Activated naive CD4-positive, alpha-beta T cell treated with anti-CD3 and anti-CD28 coated beads, Interleukin-2, amount 10 ng/mL, durations not matched to agents 7 days and 5 days (primary cell): Measurements from ENCODE around the gene GDI1.
A peak's percentile ranks its signal among the peaks of the same experiment; 100 is the strongest.
"Not testable (repeated sequence)": the region's sequence is repeated elsewhere in the genome, so short reads cannot be mapped to it uniquely, and the experiment has no call there.

Source experiments
- CTCF ChIA-PET: fragments of 350-600 bp; sonication (Branson Sonifier 250); formaldehyde crosslinking; loops from one replicate; lab custom pipeline; 2021; ENCODE audit warnings: antibody characterized with exemption; lab: Charles Lee
- DNase-seq: peaks from one replicate; pipeline ENCODE4 v3.0.0-alpha.2; 2020
- H3K27ac Mint-ChIP-seq: one replicate; pipeline ENCODE4 v1.8.0; 2021; ENCODE audit warnings: mild to moderate bottlenecking, moderate library complexity, mixed read lengths
- H3K27me3 Mint-ChIP-seq: one replicate; pipeline ENCODE4 v1.8.0; 2021; ENCODE audit warnings: mild to moderate bottlenecking, mixed read lengths
- H3K36me3 Mint-ChIP-seq: one replicate; pipeline ENCODE4 v1.8.0; 2021; ENCODE audit warnings: mixed read lengths
- H3K4me1 Mint-ChIP-seq: one replicate; pipeline ENCODE4 v1.8.0; 2021; ENCODE audit warnings: mixed read lengths
- H3K4me3 Mint-ChIP-seq: one replicate; pipeline ENCODE4 v1.8.0; 2021; ENCODE audit warnings: mild to moderate bottlenecking, moderate library complexity, mixed read lengths
- H3K9me3 Mint-ChIP-seq: one replicate; pipeline ENCODE4 v1.8.0; 2021; ENCODE audit warnings: mixed read lengths

Gene GDI1

DNA sequence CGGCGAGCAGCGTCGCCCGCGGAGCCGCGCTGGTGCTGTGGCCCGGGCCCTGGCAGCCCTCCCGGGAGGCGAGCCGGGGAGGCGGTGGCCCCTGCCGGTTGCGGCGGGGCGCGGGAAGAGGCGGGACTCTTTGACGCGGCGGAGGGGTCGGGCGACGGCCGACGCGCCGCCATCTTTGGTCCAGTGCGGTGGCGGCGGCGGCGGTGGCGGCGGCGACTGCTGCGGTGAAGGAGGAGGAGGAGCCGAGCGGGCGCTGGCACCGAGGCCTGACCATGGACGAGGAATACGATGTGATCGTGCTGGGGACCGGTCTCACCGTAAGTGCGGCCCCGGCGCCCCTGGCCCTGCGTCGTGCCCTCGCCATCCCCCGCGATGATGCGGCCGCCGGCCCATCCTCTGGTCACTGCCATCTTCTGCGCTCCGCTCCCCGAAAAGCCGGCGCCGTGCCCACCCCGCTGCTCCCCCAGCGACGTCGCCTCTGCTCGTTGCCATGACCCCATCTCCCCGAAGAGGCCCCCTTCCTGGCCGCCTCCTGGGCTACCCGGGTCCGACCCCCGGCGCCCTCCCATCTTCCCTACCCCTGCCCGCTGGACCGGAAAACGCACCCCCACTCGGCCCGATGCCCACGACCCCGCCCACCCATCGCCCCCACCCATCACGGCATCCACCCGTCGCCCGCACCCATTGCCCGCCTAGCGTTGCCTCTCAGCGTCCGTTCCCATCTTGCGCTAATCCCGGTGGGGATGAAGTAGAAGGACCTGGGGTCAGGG, at the start of gene GDI1:
Gene GDI1 (plus strand): TSS at position 172 of the 770 bp plus-strand sequence. CDS start 101 bp downstream, at position 273.
- Mint-ChIP-seq H3K27me3 (peaks cover 4% of the 10 kb centered on the region), H3K27ac (peak within 1 kb of the TSS; percentile 87), H3K4me3 (peak within 1 kb of the TSS; percentile 79), H3K36me3 (peaks cover 17% of the 10 kb centered on the region), H3K9me3 (no peaks in the 10 kb centered on the region), H3K4me1 (peaks cover 31% of the 10 kb centered on the region)
- CTCF ChIA-PET = no interaction called here
- peak; percentile 65 for DNase-seq

- H3K36me3 Mint-ChIP-seq, H3K27ac Mint-ChIP-seq, H3K4me1 Mint-ChIP-seq, H3K27me3 Mint-ChIP-seq, CTCF ChIA-PET, DNase-seq, H3K9me3 Mint-ChIP-seq, H3K4me3 Mint-ChIP-seq: not testable (repeated sequence)
Observed at GRCh38 chrX:154388094-154388493, 48.9 kb upstream of the GDI1 start.

- DNase-seq, H3K27me3 Mint-ChIP-seq, H3K4me3 Mint-ChIP-seq, H3K9me3 Mint-ChIP-seq, H3K4me1 Mint-ChIP-seq, H3K27ac Mint-ChIP-seq, CTCF ChIA-PET, H3K36me3 Mint-ChIP-seq: not testable (repeated sequence)
Observed at GRCh38 chrX:154388649-154389048, 48.3 kb upstream of the GDI1 start.

DNA sequence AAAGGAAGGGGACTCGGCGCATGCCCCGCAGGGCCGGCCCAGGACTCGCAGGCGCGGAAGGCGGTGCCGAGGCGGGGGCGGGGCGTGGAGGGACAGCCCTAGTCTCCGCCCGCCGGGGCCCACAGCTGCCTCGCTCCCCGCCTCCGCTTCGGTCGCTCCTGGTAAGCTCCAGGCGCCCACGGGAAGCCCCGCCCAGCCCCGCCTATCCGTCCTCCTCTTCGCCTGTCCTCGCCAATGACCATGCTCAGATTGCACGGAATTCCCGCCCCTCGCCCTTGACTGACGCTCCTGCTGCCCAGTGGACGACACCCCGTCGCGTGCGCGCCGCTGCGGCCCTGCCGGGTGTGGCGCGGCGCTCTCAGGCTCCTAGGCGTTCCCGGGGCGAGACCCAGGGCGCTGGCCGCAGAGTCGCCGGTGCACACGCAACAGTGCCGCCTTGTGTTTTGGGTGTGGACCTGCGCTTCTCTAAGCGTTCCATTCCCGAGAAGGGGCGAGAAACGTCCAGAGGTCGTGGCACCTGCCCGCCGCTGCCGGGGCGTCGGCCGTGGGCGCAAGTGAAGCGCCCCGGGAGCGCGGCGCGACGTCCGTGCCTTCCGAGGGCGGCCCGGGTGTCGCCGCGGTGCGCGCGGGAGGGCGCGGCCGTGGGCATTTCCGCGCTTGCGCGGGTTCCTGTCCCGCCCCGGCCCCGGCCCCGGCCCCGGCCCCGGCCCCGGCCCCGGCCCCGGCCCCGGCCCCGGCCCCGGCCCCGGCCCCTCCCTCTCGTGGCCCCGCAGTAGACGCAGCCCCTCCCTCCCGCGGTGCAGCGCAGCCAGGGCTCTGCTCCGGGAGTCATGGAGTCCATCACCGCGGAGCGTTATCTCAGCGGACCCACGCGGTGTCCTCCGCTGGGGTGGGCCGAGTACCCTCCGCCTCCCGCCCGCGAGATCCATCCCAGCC, 46.9 kb upstream of the GDI1 start:
- DNase-seq, H3K36me3 Mint-ChIP-seq, CTCF ChIA-PET, H3K4me1 Mint-ChIP-seq, H3K27ac Mint-ChIP-seq, H3K9me3 Mint-ChIP-seq, H3K4me3 Mint-ChIP-seq, H3K27me3 Mint-ChIP-seq: not testable (repeated sequence)

GRCh38 chrX:154396363-154396762, 40.6 kb upstream of the GDI1 start:
- H3K27me3 Mint-ChIP-seq, CTCF ChIA-PET, DNase-seq, H3K9me3 Mint-ChIP-seq: not testable (repeated sequence)
- Mint-ChIP-seq H3K27ac (peak overlapping the region; percentile 67), H3K4me1 (peaks cover 24% of the 10 kb centered on the region), H3K4me3 (peak overlapping the region; percentile 99), H3K36me3 (peaks cover 29% of the 10 kb centered on the region)

GRCh38 chrX:154396973-154397887, 39.7 kb upstream of the GDI1 start:
- CTCF ChIA-PET = interaction anchor here (1.5 kb wide), 1 partner anchor 384 kb away, joined by 3 read pairs; no protein-coding TSS in a partner anchor
- Mint-ChIP-seq H3K4me1 (peaks cover 24% of the 10 kb centered on the region), H3K27ac (peak overlapping the region; percentile 100), H3K9me3 (no peaks in the 10 kb centered on the region), H3K4me3 (peak overlapping the region; percentile 99), H3K27me3 (peaks cover 4% of the 10 kb centered on the region), H3K36me3 (peaks cover 30% of the 10 kb centered on the region)
- peak; percentile 72 for DNase-seq

- peak; percentile 93 for DNase-seq
- Mint-ChIP-seq H3K36me3 (peaks cover 30% of the 10 kb centered on the region), H3K27me3 (peaks cover 4% of the 10 kb centered on the region), H3K4me1 (peaks cover 24% of the 10 kb centered on the region), H3K4me3 (peak within 1 kb of the TSS; percentile 99), H3K9me3 (no peaks in the 10 kb centered on the region), H3K27ac (peak within 1 kb of the TSS; percentile 100)
- CTCF ChIA-PET = interaction anchor here (1.2 to 2.4 kb wide), 4 partner anchors 11 to 385 kb away, joined by 3 to 14 read pairs (median 3); partner anchors contain the start of gene DNASE1L1
Observed at GRCh38 chrX:154397888-154398667, 38.9 kb upstream of the GDI1 start, which contains the start of gene RPL10. TSS of gene RPL10 (plus strand) at chrX:154398377. CDS start at chrX:154398520, 143 bp downstream.

- H3K27me3 Mint-ChIP-seq = peaks cover 4% of the 10 kb centered on the region
- H3K4me1 Mint-ChIP-seq = peaks cover 24% of the 10 kb centered on the region
- peak; percentile 89 for DNase-seq
- H3K9me3 Mint-ChIP-seq = no peaks in the 10 kb centered on the region
- peak overlapping the region; percentile 99 for H3K4me3 Mint-ChIP-seq
- peak overlapping the region; percentile 100 for H3K27ac Mint-ChIP-seq
- peaks cover 30% of the 10 kb centered on the region for H3K36me3 Mint-ChIP-seq
- CTCF ChIA-PET = interaction anchor here (1.1 to 2.4 kb wide), 6 partner anchors 10 to 386 kb away, joined by 3 to 14 read pairs (median 4); partner anchors contain the start of genes DNASE1L1 and TAFAZZIN
Observed at GRCh38 chrX:154398668-154399526, 38.1 kb upstream of the GDI1 start.

- DNase-seq = peak; percentile 58
- Mint-ChIP-seq H3K4me3 (peak overlapping the region; percentile 99), H3K9me3 (no peaks in the 10 kb centered on the region)
Observed at GRCh38 chrX:154399527-154400368, 37.2 kb upstream of the GDI1 start.

DNA sequence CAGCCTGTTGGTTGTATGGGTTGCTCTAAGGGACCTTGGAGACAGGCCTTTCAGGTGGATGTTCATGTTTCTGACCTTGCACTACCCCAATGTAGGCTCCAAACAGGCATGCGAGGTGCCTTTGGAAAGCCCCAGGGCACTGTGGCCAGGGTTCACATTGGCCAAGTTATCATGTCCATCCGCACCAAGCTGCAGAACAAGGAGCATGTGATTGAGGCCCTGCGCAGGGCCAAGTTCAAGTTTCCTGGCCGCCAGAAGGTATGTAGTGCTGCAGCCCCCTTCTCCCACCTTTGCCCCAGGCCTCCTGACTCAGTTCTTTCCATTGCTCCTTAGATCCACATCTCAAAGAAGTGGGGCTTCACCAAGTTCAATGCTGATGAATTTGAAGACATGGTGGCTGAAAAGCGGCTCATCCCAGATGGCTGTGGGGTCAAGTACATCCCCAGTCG, 36.6 kb upstream of the GDI1 start:
- peak overlapping the region; percentile 100 for H3K27ac Mint-ChIP-seq
- not testable (repeated sequence) for H3K27me3 Mint-ChIP-seq, DNase-seq, H3K9me3 Mint-ChIP-seq
- H3K4me1 Mint-ChIP-seq = peaks cover 24% of the 10 kb centered on the region
- peak overlapping the region; percentile 99 for H3K4me3 Mint-ChIP-seq
- CTCF ChIA-PET = interaction anchor here (0.6 to 2.4 kb wide), 3 partner anchors 9 to 87 kb away, joined by 3 to 14 read pairs (median 8); partner anchors contain the start of genes DNASE1L1 and TAFAZZIN
- peaks cover 30% of the 10 kb centered on the region for H3K36me3 Mint-ChIP-seq

More at GRCh38 chrX:154399527-154400368, 37.2 kb upstream of the GDI1 start:
- peaks cover 4% of the 10 kb centered on the region for H3K27me3 Mint-ChIP-seq
- CTCF ChIA-PET = interaction anchor here (0.6 to 2.4 kb wide), 4 partner anchors 10 to 128 kb away, joined by 3 to 14 read pairs (median 6); partner anchors contain the start of genes DNASE1L1 and TAFAZZIN
- peak overlapping the region; percentile 100 for H3K27ac Mint-ChIP-seq
- H3K4me1 Mint-ChIP-seq = peaks cover 24% of the 10 kb centered on the region
- peaks cover 30% of the 10 kb centered on the region for H3K36me3 Mint-ChIP-seq
